H1 (cell line): ENCODE results near the gene MMP17. TPM values are rescaled to one million over a fixed set of nuclear protein-coding genes. Genes with fewer than 3 reads are reported as not detected.

Experiments
- CHD7 ChIP-seq: fragments of 300-600 bp; sonication (generic); IDR thresholded peaks from 2 replicates; pipeline ENCODE4 v1.7.1; 2012; ENCODE audit warnings: low read length, moderate library complexity, mild to moderate bottlenecking, inconsistent platforms; ENCODE audit not compliant: insufficient replicate concordance
- KDM4A ChIP-seq: IDR thresholded peaks from one replicate; pipeline ENCODE4 v1.7.1; 2012; ENCODE audit warnings: low read depth, mild to moderate bottlenecking, moderate library complexity, low read length, inconsistent platforms; ENCODE audit not compliant: severe bottlenecking
- polyA plus RNA-seq, 7 experiments: library from polyadenylated mRNA; depleted of rRNA in 3 of 7; stranded (reverse) in 5 of 7; unstranded in 2 of 7; fragments of >200 nt in 5 of 7; fragments of 200-250 nt in 2 of 7; gene quantifications; 1 replicate in 5 of 7; 2 replicates in 1 of 7; 4 replicates in 1 of 7; pipeline versions ENCODE4 v1.2.1 to v1.2.3, GENCODE V29; 2011 to 2013; ENCODE audit warnings: missing spikeins in 2 of 7, mixed read lengths in 2 of 7
- total RNA-seq: library from RNA; stranded (reverse); fragmentation: NEBNext Ultra II Directional; extraction: Animal tissue kit (Norgen Biotek cat#: 25700); gene quantifications from 2 replicates; pipeline ENCODE4 v1.2.1, GENCODE V29; 2021

MMP17 gene
- total and polyA plus RNA-seq, 2 of the 8 experiments (the other 6 are each of a cell fraction or from before 2014, with no cell fraction given) = 41.3 to 53.8 TPM

- TF ChIP-seq CHD7 (no peak), KDM4A (no peak)
Observed at GRCh38 chr12:131883521-131883900, 55.3 kb downstream of the MMP17 start (continued).
